ENCODE data around the gene CCM2. TPM values are rescaled to one million over a fixed set of nuclear protein-coding genes. Genes with fewer than 3 reads are reported as not detected.

CCM2 gene
- total and polyA plus RNA-seq, 2 of the 8 experiments (the other 6 are each of a cell fraction or from before 2014, with no cell fraction given): 31.6 to 41.2 TPM

GRCh38 chr7:45068236-45069023 is 68.4 kb downstream of the CCM2 start:
- no peak overlapping the region for H2AK5ac ChIP-seq (ENCODE audit: low read depth, low read length)
- H2BK20ac ChIP-seq (ENCODE audit: low read length): no peak overlapping the region
- H4K5ac ChIP-seq (ENCODE audit: insufficient read length, low read depth, low read length): no peak overlapping the region
- no peak overlapping the region for H3K56ac ChIP-seq (replicated peaks; ENCODE audit: insufficient read length, low read depth, low read length)
- no peak overlapping the region for H3K18ac ChIP-seq (ENCODE audit: extremely low read depth, low read length)
- H3K9me3 ChIP-seq (ENCODE audit: insufficient read depth in 2 of 2, low read depth in 1 of 2, low read length in 1 of 2): no peaks in the 10 kb centered on the region
- H4K91ac ChIP-seq (replicated peaks; ENCODE audit: insufficient read length, low read length): no peak overlapping the region
- H3K4me1 ChIP-seq (replicated peaks in 1 of 4; ENCODE audit: control insufficient read depth in 3 of 4, insufficient read depth in 4 of 4, low read length in 3 of 4): no peaks in the 10 kb centered on the region; a peak in 1 of 7 replicates
- no peak overlapping the region for H3K4me3 ChIP-seq (ENCODE audit: extremely low read depth in 1 of 4, insufficient read depth in 2 of 4, low read depth in 3 of 4, low read length in 4 of 4)
- H4K8ac ChIP-seq (ENCODE audit: extremely low read depth, insufficient read depth, low read length): no peak overlapping the region
- no peak overlapping the region for H3K4ac ChIP-seq (replicated peaks; ENCODE audit: insufficient read length, low read depth, low read length)
- DNase-seq (ENCODE audit: low read depth in 1 of 2, low spot score in 2 of 2) (no peak), FAIRE-seq (no peak)
- no peak overlapping the region for H2BK12ac ChIP-seq (ENCODE audit: low read depth, low read length)
- H3K23me2 ChIP-seq (ENCODE audit: low read depth, low read length): no peaks in the 10 kb centered on the region; the same call in 1 of the 2 replicates
- H3K9ac ChIP-seq (replicated peaks in 1 of 4; ENCODE audit: extremely low read depth in 1 of 4, low read depth in 3 of 4, low read length in 3 of 4): no peak overlapping the region
- no peak overlapping the region for H2BK15ac ChIP-seq (ENCODE audit: low read length)
- H3K79me1 ChIP-seq (ENCODE audit: low read depth, low read length): peaks cover 5% of the 10 kb centered on the region; the same call in 1 of the 2 replicates
- H3K4me2 ChIP-seq (ENCODE audit: insufficient read depth in 1 of 2, low read depth in 2 of 2, low read length in 2 of 2): no peak overlapping the region
- no peak overlapping the region for H3K23ac ChIP-seq (ENCODE audit: insufficient read length)
- POLR2A ChIA-PET (ENCODE audit: partially characterized antibody): interaction anchor here (0.6 to 1.9 kb wide), 4 partner anchors 38 to 270 kb away, joined by 3 to 6 read pairs (median 4); no protein-coding TSS in a partner anchor
- H3K36me3 ChIP-seq (ENCODE audit: control insufficient read depth in 2 of 4, insufficient read depth in 4 of 4, low read length in 3 of 4): peaks cover 0 to 6% (median 5%) of the 10 kb centered on the region in 4 experiments; a peak in 5 of 8 replicates
- 93% methylated on average over 15 of the region's 15 CpGs; no CpG with 5 or more reads in 1 of the 2 experiments for WGBS, 2 experiments (ENCODE audit: extremely low coverage in 1 of 2, insufficient coverage in 1 of 2, insufficient read length in 1 of 2, insufficient replicate concordance in 2 of 2, low coverage in 1 of 2, low lambda C conversion rate in 2 of 2, missing lambda C conversion rate in 1 of 2)
- H4K20me1 ChIP-seq (replicated peaks in 1 of 2; ENCODE audit: control insufficient read depth in 1 of 2, insufficient read depth in 2 of 2, low read length in 2 of 2): peaks cover 3 to 5% of the 10 kb centered on the region in 2 experiments
- H2AFZ ChIP-seq (ENCODE audit: low read length): no peak overlapping the region
- no peaks in the 10 kb centered on the region for H3K27me3 ChIP-seq (replicated peaks in 1 of 4; ENCODE audit: control insufficient read depth in 3 of 4, extremely low read depth in 1 of 4, insufficient read depth in 3 of 4, low read length in 3 of 4)
- H2BK5ac ChIP-seq (ENCODE audit: low read depth, low read length): no peak overlapping the region
- no peaks in the 10 kb centered on the region for H3K79me2 ChIP-seq (ENCODE audit: control insufficient read depth in 1 of 2, insufficient read depth in 2 of 2, low read length in 2 of 2)
- no peak overlapping the region for H3K27ac ChIP-seq (ENCODE audit: low read depth, low read length)
- H3K14ac ChIP-seq (ENCODE audit: insufficient read length): no peak overlapping the region
- H2BK120ac ChIP-seq (replicated peaks; ENCODE audit: low read depth, low read length): no peak overlapping the region
- CTCF ChIA-PET (ENCODE audit: partially characterized antibody): interaction anchor here (0.7 to 6.3 kb wide), 6 partner anchors 47 to 95 kb away, joined by 3 to 40 read pairs (median 4); no protein-coding TSS in a partner anchor
- no peak for TF ChIP-seq RBBP5 (IDR thresholded peaks at IDR 0.05; ENCODE audit: borderline replicate concordance, low read depth, low read length)
- TF ChIP-seq RXRA (IDR thresholded peaks at IDR 0.05; ENCODE audit: insufficient read depth, low read depth, low read length): no peak
- no peak for TF ChIP-seq SAP30 (IDR thresholded peaks at IDR 0.05; ENCODE audit: insufficient read depth, insufficient replicate concordance, low read length)
- TF ChIP-seq BCL11A (IDR thresholded peaks at IDR 0.05; ENCODE audit: low read depth in 2 of 2, low read length in 2 of 2): no peak
- TF ChIP-seq YY1 (IDR thresholded peaks at IDR 0.05; ENCODE audit: low read depth, low read length): no peak
- TF ChIP-seq CHD2 (IDR thresholded peaks at IDR 0.05; ENCODE audit: low read length): no peak
- TF ChIP-seq RFX5 (IDR thresholded peaks at IDR 0.05; ENCODE audit: borderline replicate concordance, low read depth, low read length): no peak
- TF ChIP-seq E2F6 (IDR thresholded peaks at IDR 0.05): no peak
- TF ChIP-seq MAFK (IDR thresholded peaks at IDR 0.05; ENCODE audit: low read depth, low read length): no peak
- TF ChIP-seq TAF1 (IDR thresholded peaks at IDR 0.05; ENCODE audit: low read depth, low read length): no peak
- TF ChIP-seq JUN (IDR thresholded peaks at IDR 0.05; ENCODE audit: low read depth, low read length): no peak
- no peak for TF ChIP-seq POLR2AphosphoS5 (IDR thresholded peaks at IDR 0.05; ENCODE audit: low read depth, low read length)

Measured in H1 (cell line).